K562 (cell line): Measurements from ENCODE around the gene ARHGEF10L. TPM values are rescaled to one million over a fixed set of nuclear protein-coding genes. Genes with fewer than 3 reads are reported as not detected.

Experiments used
- ATAC-seq: fragments of 200-7000 bp; cut with Tn5 transposase; 3 replicates; pipeline ENCODE4 v1.9.1; 2020; ENCODE audit warnings: moderate library complexity
- BruUV-seq: library from RNA; stranded (reverse); fragments of 400-500 nt; replicated peaks from 2 replicates; lab custom pipeline; 2021; lab: Mats Ljungman, UMichigan
- CTCF ChIA-PET: fragments of 300-600 bp; formaldehyde crosslinking; extraction: SDS; loops from one replicate; lab custom pipeline; 2021; ENCODE audit warnings: low intra/inter-chr PET ratio; lab: Yijun Ruan, JAX
- POLR2A ChIA-PET: fragments of 300-600, 350-650 bp; sonication (Branson Sonifier 250); formaldehyde crosslinking; extraction: SDS; loops from one replicate; lab custom pipeline; 2021; ENCODE audit warnings: antibody characterized with exemption, inconsistent platforms; lab: Yijun Ruan, JAX
- DNase-seq, 4 experiments: peaks; one replicate each; pipeline versions ENCODE4 v3.0.0 to v3.0.0-alpha.2; 2011 to 2018; ENCODE audit warnings: low spot score in 3 of 4, mixed read lengths in 3 of 4; ENCODE audit errors: extremely low read depth in 1 of 4
- FAIRE-seq: peaks from 2 replicates; lab custom pipeline; 2011; peaks lifted over from hg19 to GRCh38; lab: Jason Lieb, UNC
- H2AFZ ChIP-seq: 2 replicates; pipeline ENCODE4 v1.6.0; 2011; ENCODE audit warnings: low read depth, low read length, control low read depth, inconsistent platforms
- H3K27ac ChIP-seq: fragments of 200-600 bp; 3 replicates; pipeline ENCODE4 v1.8.0; 2011; ENCODE audit warnings: low read depth, mild to moderate bottlenecking, control low read depth, inconsistent platforms, low read length, moderate library complexity, mixed read lengths; ENCODE audit errors: extremely low read depth
- H3K27me3 ChIP-seq, 2 experiments: fragments of 300-600 bp in 1 of 2; 2 replicates in 1 of 2; 3 replicates in 1 of 2; pipeline versions ENCODE4 v1.6.0 to v1.8.0; 2011; ENCODE audit warnings: inconsistent platforms in 2 of 2, low read length in 2 of 2, mild to moderate bottlenecking in 1 of 2, mixed read lengths in 1 of 2, moderate library complexity in 1 of 2; ENCODE audit not compliant: control insufficient read depth in 2 of 2, insufficient read depth in 2 of 2
- H3K36me3 ChIP-seq: fragments of 300-600 bp; 3 replicates; pipeline ENCODE4 v1.8.0; 2011; ENCODE audit warnings: mild to moderate bottlenecking, low read length, inconsistent platforms; ENCODE audit not compliant: control insufficient read depth, insufficient read depth
- H3K4me1 ChIP-seq, 2 experiments: fragments of 200-600 bp in 1 of 2; replicated peaks in 1 of 2; 2 replicates in 1 of 2; 3 replicates in 1 of 2; pipeline versions ENCODE4 v1.5.1 to v1.8.0; 2011; ENCODE audit warnings: inconsistent platforms in 2 of 2, low read length in 2 of 2, mild to moderate bottlenecking in 1 of 2, mixed read lengths in 1 of 2, moderate library complexity in 1 of 2; ENCODE audit not compliant: control insufficient read depth in 2 of 2, insufficient read depth in 2 of 2
- H3K4me2 ChIP-seq: 2 replicates; pipeline ENCODE4 v1.6.1; 2011; ENCODE audit warnings: low read length, control low read depth, inconsistent platforms, mixed read lengths; ENCODE audit not compliant: insufficient read depth
- H3K4me3 ChIP-seq: fragments of 200-600 bp; sonication (generic), shearing (Covaris generic); 2 replicates; pipeline ENCODE4 v1.5.1; 2016; ENCODE audit warnings: control low read depth, inconsistent platforms
- H3K79me2 ChIP-seq: fragments of 200-600 bp; 3 replicates; pipeline ENCODE4 v1.8.0; 2011; ENCODE audit warnings: low read length, inconsistent platforms; ENCODE audit not compliant: control insufficient read depth, insufficient read depth
- H3K9ac ChIP-seq, 2 experiments: 2 replicates each; pipeline versions ENCODE4 v1.6.0 to v1.6.1; 2011; ENCODE audit warnings: low read depth in 2 of 2, low read length in 2 of 2, control low read depth in 1 of 2, inconsistent platforms in 1 of 2, mild to moderate bottlenecking in 1 of 2, mixed read lengths in 1 of 2; ENCODE audit not compliant: insufficient read depth in 1 of 2
- H3K9me1 ChIP-seq: one replicate; pipeline ENCODE4 v1.6.0; 2011; ENCODE audit warnings: inconsistent platforms, mild to moderate bottlenecking, low read length, moderate library complexity; ENCODE audit not compliant: control insufficient read depth, insufficient read depth
- H3K9me3 ChIP-seq: replicated peaks from 2 replicates; pipeline ENCODE4 v1.5.1; 2011; ENCODE audit warnings: low read depth, low read length, inconsistent platforms; ENCODE audit not compliant: control insufficient read depth, insufficient read depth
- H4K20me1 ChIP-seq: replicated peaks from 2 replicates; pipeline ENCODE4 v1.6.1; 2011; ENCODE audit warnings: low read length, inconsistent platforms, mixed read lengths; ENCODE audit not compliant: control insufficient read depth, insufficient read depth
- COPS2 ChIP-seq: fragments of 450-650 bp; conservative IDR thresholded peaks from 2 replicates; pipeline ENCODE4 v1.6.1; 2016; ENCODE audit warnings: mild to moderate bottlenecking, moderate library complexity
- KDM2B ChIP-seq: fragments of 250-450 bp; sonication (Bioruptor Pico); IDR thresholded peaks from 2 replicates; pipeline ENCODE4 v1.8.0; 2021; ENCODE audit warnings: mild to moderate bottlenecking, moderate library complexity
- MNT ChIP-seq, 2 experiments: fragments of 450-650 bp; conservative IDR thresholded peaks; 2 replicates each; pipeline ENCODE4 v1.6.1; 2017; ENCODE audit warnings: mild to moderate bottlenecking in 2 of 2, moderate library complexity in 2 of 2
- MXD1 ChIP-seq: fragments of 250-450 bp; sonication (Bioruptor Pico); IDR thresholded peaks from 2 replicates; pipeline ENCODE4 v1.8.0; 2021; ENCODE audit warnings: borderline replicate concordance, mild to moderate bottlenecking, moderate library complexity; ENCODE audit not compliant: poor library complexity, severe bottlenecking
- PML ChIP-seq: IDR thresholded peaks from 2 replicates; pipeline ENCODE4 v1.6.1; 2012; ENCODE audit warnings: low read length, inconsistent platforms
- PTTG1 ChIP-seq: fragments of 450-650 bp; IDR thresholded peaks from 2 replicates; pipeline ENCODE4 v1.6.1; 2016; ENCODE audit warnings: low read depth, mild to moderate bottlenecking, missing genetic modification characterization, missing compliant biosample characterization
- RBFOX2 ChIP-seq: fragments of 200-400 bp; formaldehyde crosslinking; IDR thresholded peaks from 2 replicates; pipeline ENCODE4 v1.6.1; 2017; ENCODE audit warnings: low read depth, mild to moderate bottlenecking, low read length, moderate library complexity
- RCOR1 ChIP-seq, 2 experiments: IDR thresholded peaks; 2 replicates each; pipeline ENCODE4 v1.6.1; 2012; ENCODE audit warnings: low read depth in 2 of 2, low read length in 2 of 2, borderline replicate concordance in 1 of 2, improper control_type of control experiment in 1 of 2
- SIRT6 ChIP-seq: IDR thresholded peaks from one replicate; pipeline ENCODE4 v1.6.1; 2012; ENCODE audit warnings: low read depth, mild to moderate bottlenecking, control low read depth, inconsistent platforms, low read length, moderate library complexity
- TAF9B ChIP-seq: fragments of 450-650 bp; IDR thresholded peaks from 2 replicates; pipeline ENCODE4 v1.6.1; 2018; ENCODE audit warnings: mild to moderate bottlenecking; ENCODE audit not compliant: partially characterized antibody
- ZSCAN32 ChIP-seq: fragments of 450-650 bp; formaldehyde crosslinking; IDR thresholded peaks from 2 replicates; pipeline ENCODE4 v1.4.0; 2020; ENCODE audit warnings: mild to moderate bottlenecking, moderate library complexity
- WGBS: fragments of 100-300 bp; shearing (Covaris generic); methylation state at CpG from one replicate; pipeline ENCODE4 v1.1.6; 2016; ENCODE audit warnings: low coverage, mixed read lengths; ENCODE audit not compliant: insufficient coverage; ENCODE audit errors: missing lambda C conversion rate; 5-methylcytosine and 5-hydroxymethylcytosine counted together
- in situ Hi-C: fragments of 300-500 bp; cut with MboI; formaldehyde crosslinking; loops from 4 replicates; pipeline ENCODE4 v1.15.0; 2018; ENCODE audit warnings: inconsistent platforms, mixed read lengths
- intact Hi-C: fragments of 100-400 bp; cut with micrococcal nuclease; formaldehyde crosslinking; loops from 2 replicates; pipeline ENCODE4 v1.14.2; 2022
- polyA plus RNA-seq, 8 experiments: library from polyadenylated mRNA; depleted of rRNA in 4 of 8; stranded (reverse) in 5 of 8; unstranded in 3 of 8; fragments of >200 nt; fragmentation: Nextera tagmentation in 2 of 8; fragmentation: Illumina TruSeq in 1 of 8; extraction: Ambion mirVana in 2 of 8; extraction: Trizol in 1 of 8; gene quantifications; 2 replicates each; pipeline versions ENCODE4 v1.2.1 to v1.2.3, GENCODE V29; 2011 to 2014; ENCODE audit warnings: inconsistent platforms in 1 of 8, missing spikeins in 1 of 8
- total RNA-seq, 7 experiments: library from RNA; depleted of rRNA in 6 of 7; stranded (reverse); fragments of >200 nt in 6 of 7; fragmentation: Illumina TruSeq in 2 of 7; extraction: Trizol in 2 of 7; gene quantifications; 2 replicates each; pipeline versions ENCODE4 v1.2.1 to v1.2.3, GENCODE V29; 2011 to 2021; ENCODE audit warnings: low replicate concordance in 1 of 7

Gene ARHGEF10L
- total and polyA plus RNA-seq, 9 of the 15 experiments (the other 6 are each of a cell fraction or from before 2014, with no cell fraction given): 0.09 to 0.13 TPM; not detected in 7

GRCh38 chr1:17624611-17625233 lies 85.2 kb downstream of the ARHGEF10L start:
- Histone ChIP-seq H4K20me1 (peaks cover 22% of the 10 kb centered on the region), H2AFZ (no peak overlapping the region), H3K27me3 (peaks cover 3 to 66% of the 10 kb centered on the region in 2 experiments; a peak in 4 of 5 replicates), H3K4me1 (no peaks in the 10 kb centered on the region; a peak in 2 of 5 replicates), H3K79me2 (no peaks in the 10 kb centered on the region), H3K36me3 (no peaks in the 10 kb centered on the region), H3K4me3 (no peak overlapping the region), H3K27ac (no peak overlapping the region), H3K9me1 (peaks cover 3% of the 10 kb centered on the region), H3K9ac (no peak overlapping the region), H3K4me2 (no peak overlapping the region), H3K9me3 (no peaks in the 10 kb centered on the region)
- ChIA-PET POLR2A (no interaction called here), CTCF (no interaction called here)
- FAIRE-seq: no peak
- DNase-seq: no peak
- 0% methylated on average over 8 of the region's 8 CpGs for WGBS
- no peak for TF ChIP-seq RBFOX2
- no peak for TF ChIP-seq RCOR1 (IDR thresholded peaks at IDR 0.05; ENCODE audit: borderline replicate concordance in 1 of 2, low read depth in 2 of 2, low read length in 2 of 2)
- no peak for TF ChIP-seq TAF9B
- TF ChIP-seq COPS2: no peak
- TF ChIP-seq MNT (conservative IDR thresholded peaks at IDR 0.05): no peak
- TF ChIP-seq PML: no peak
- TF ChIP-seq MXD1 (CRISPR knock-in tag): no peak
- no peak for TF ChIP-seq SIRT6
- no peak for TF ChIP-seq PTTG1 (tag)
- TF ChIP-seq KDM2B (CRISPR knock-in tag): no peak
- no peak for TF ChIP-seq ZSCAN32 (CRISPR knock-in tag)
- intact Hi-C loops (no loop called here), in situ Hi-C loops (no loop called here)
- no peak for ATAC-seq
- no TSS peak for BruUV-seq
